Putamen (tissue), 1 donor: ENCODE measurements around the gene AXDND1.

Experiments used
- DNase-seq: peaks from one replicate; pipeline ENCODE4 v3.0.0-alpha.2; 2016; ENCODE audit warnings: low spot score

AXDND1 gene

GRCh38 chr1:179583771-179584320 is 218.1 kb downstream of the AXDND1 start:
- DNase-seq: no peak

- no peak for DNase-seq
Observed at GRCh38 chr1:179586107-179586823, 220.5 kb downstream of the AXDND1 start.

GRCh38 chr1:179587336-179587735 is 221.6 kb downstream of the AXDND1 start:
- DNase-seq: no peak

- DNase-seq: no peak
Observed at GRCh38 chr1:179588425-179589024, 222.8 kb downstream of the AXDND1 start.

GRCh38 chr1:179589509-179589908 is 223.7 kb downstream of the AXDND1 start:
- DNase-seq: no peak

GRCh38 chr1:179590671-179591070 is 224.9 kb downstream of the AXDND1 start:
- DNase-seq: no peak

GRCh38 chr1:179591253-179591591 is 225.5 kb downstream of the AXDND1 start:
- DNase-seq: no peak

- no peak for DNase-seq
Observed at GRCh38 chr1:179591592-179592580, 226.1 kb downstream of the AXDND1 start, which contains the start of gene TDRD5. Gene TDRD5, plus strand, starts transcription at chr1:179591832. Its CDS starts 784 bp downstream, at chr1:179592616.

GRCh38 chr1:179598631-179599030 is 232.9 kb downstream of the AXDND1 start:
- DNase-seq: no peak

- DNase-seq: no peak
Observed at GRCh38 chr1:179599623-179600249, 234.0 kb downstream of the AXDND1 start.

GRCh38 chr1:179601093-179601492 is 235.3 kb downstream of the AXDND1 start:
- DNase-seq: no peak
